Myometrial cell (primary cell): ENCODE measurements around the gene SYPL1. TPM values are rescaled to one million over a fixed set of nuclear protein-coding genes. Genes with fewer than 3 reads are reported as not detected.

Source experiments
- total RNA-seq: library from RNA; depleted of rRNA; stranded (reverse); fragments of >200 nt; gene quantifications from 2 replicates; pipeline ENCODE4 v1.2.3, GENCODE V29; 2015

Gene SYPL1
- 50.7 and 70.4 TPM in 2 replicates for total RNA-seq

DNA sequence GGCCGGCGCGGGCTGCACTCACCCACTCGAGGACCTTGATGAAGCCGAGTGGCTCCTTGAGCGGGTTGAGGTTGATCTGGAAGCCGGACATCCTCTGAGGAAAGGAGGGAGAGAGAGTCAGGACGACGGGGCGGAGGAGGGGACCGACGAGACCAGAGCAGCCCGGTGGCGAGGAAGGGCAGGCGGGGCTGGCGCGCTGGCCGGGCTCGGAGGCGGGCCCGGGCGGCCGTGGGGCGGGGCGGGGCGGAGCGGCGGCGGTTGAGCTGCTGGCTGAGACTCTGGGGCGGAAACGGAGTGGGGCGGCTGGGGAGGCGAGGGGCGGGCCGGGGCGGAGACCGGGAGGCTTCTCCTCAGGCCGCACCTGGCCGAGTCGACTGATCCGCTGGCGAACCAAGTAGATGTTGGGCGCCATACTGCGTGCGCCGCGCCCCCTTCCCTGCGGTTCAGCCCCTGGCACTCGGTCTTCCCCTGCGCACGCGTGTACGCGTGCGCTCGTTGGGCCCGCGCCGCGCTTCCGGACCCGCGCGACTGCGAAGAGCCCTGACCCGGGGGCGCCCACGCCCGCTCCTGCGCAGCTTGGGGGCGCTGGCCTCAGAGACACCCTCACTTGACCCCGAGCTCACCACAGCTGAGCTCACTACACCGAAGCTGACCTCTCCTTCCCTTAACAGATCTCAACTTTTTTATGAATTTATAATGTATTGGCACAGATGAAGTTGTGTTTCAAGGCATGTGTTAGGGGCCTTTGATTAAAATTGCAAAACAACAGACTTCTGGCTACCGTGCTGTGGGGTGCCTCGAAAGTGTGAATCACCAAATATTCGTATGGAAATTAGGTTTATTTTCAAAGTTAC lies at the start of gene SYPL1:
Gene SYPL1 (minus strand): TSS at position 195 of the 854 bp plus-strand sequence. CDS start 104 bp downstream, at position 91.

Other genes starting within 250 kb of the SYPL1 start
- 3.7 and 8.9 TPM in 2 replicates for gene ATXN7L1, start 235.7 kb downstream of the SYPL1 start, total RNA-seq
- 3.7 and 4.0 TPM in 2 replicates for gene CDHR3, start 149.0 kb downstream of the SYPL1 start, total RNA-seq
- 158 and 193 TPM in 2 replicates for gene NAMPT, start 172.7 kb upstream of the SYPL1 start, total RNA-seq